NCI-H2196 treated with DMSO at 0.1 percent for 48 hours (cell line): ENCODE measurements around the gene DENND4A.
"Not testable (repeated sequence)": the region's sequence is repeated elsewhere in the genome, so short reads cannot be mapped to it uniquely, and the experiment has no call there.

Experiments used
- DNase-seq: peaks from one replicate; lab custom pipeline; 2025; ENCODE audit not compliant: unreplicated experiment; lab: John Stamatoyannopoulos, UW

The DENND4A gene

GRCh38 chr15:65761210-65761926 lies 30.7 kb downstream of the DENND4A start:
- no peak for DNase-seq

- DNase-seq = no peak
These were observed 32.7 kb downstream of the DENND4A start for GRCh38 chr15:65759441-65759840.

GRCh38 chr15:65758242-65758641 lies 33.9 kb downstream of the DENND4A start:
- no peak for DNase-seq

- DNase-seq = no peak
These were observed 34.8 kb downstream of the DENND4A start for GRCh38 chr15:65757256-65757655.

GRCh38 chr15:65752151-65752700 lies 39.9 kb downstream of the DENND4A start:
- DNase-seq = no peak

- DNase-seq = no peak
These were observed 40.7 kb downstream of the DENND4A start for GRCh38 chr15:65751431-65751830.

- DNase-seq = no peak
These were observed 44.8 kb downstream of the DENND4A start for GRCh38 chr15:65747265-65747664.

GRCh38 chr15:65743637-65744252 lies 48.3 kb downstream of the DENND4A start:
- no peak for DNase-seq

- no peak for DNase-seq
These were observed 51.9 kb downstream of the DENND4A start for GRCh38 chr15:65740148-65740547.

GRCh38 chr15:65738649-65739048 lies 53.4 kb downstream of the DENND4A start:
- no peak for DNase-seq

- DNase-seq = not testable (repeated sequence)
These were observed 58.5 kb downstream of the DENND4A start for GRCh38 chr15:65733599-65733998.

- no peak for DNase-seq
These were observed 59.4 kb downstream of the DENND4A start for GRCh38 chr15:65732698-65733097.

- DNase-seq = no peak
These were observed 60.2 kb downstream of the DENND4A start for GRCh38 chr15:65731926-65732325.

- no peak for DNase-seq
These were observed 61.4 kb downstream of the DENND4A start for GRCh38 chr15:65730549-65731172.

GRCh38 chr15:65724464-65725215 lies 67.5 kb downstream of the DENND4A start:
- DNase-seq = no peak

GRCh38 chr15:65723876-65724275 lies 68.2 kb downstream of the DENND4A start:
- DNase-seq = no peak

- no peak for DNase-seq
These were observed 69.9 kb downstream of the DENND4A start for GRCh38 chr15:65722191-65722590.

GRCh38 chr15:65712415-65712814 lies 79.7 kb downstream of the DENND4A start:
- DNase-seq = no peak

- DNase-seq = no peak
These were observed 97.0 kb downstream of the DENND4A start for GRCh38 chr15:65695081-65695480.

GRCh38 chr15:65690778-65691177 lies 101.3 kb downstream of the DENND4A start:
- no peak for DNase-seq

GRCh38 chr15:65690173-65690572 lies 101.9 kb downstream of the DENND4A start:
- DNase-seq = no peak
